ENCODE measurements around the gene MAGI1. TPM values are rescaled to one million over a fixed set of nuclear protein-coding genes. Genes with fewer than 3 reads are reported as not detected.
"Not testable (repeated sequence)": the region's sequence is repeated elsewhere in the genome, so short reads cannot be mapped to it uniquely, and the experiment has no call there.

Gene MAGI1
- total RNA-seq, 4 donors from 2014 or later: 42.4 to 71.6 (median 50.2) TPM

GRCh38 chr3:65864357-65864904 lies 174.3 kb downstream of the MAGI1 start:
- intact Hi-C loops (cut with DNase I; ENCODE audit: low total_unique reads): no loop called here
- WGBS, 2 donors: 76 to 77% methylated on average over 6 of the region's 6 CpGs
- TF ChIP-seq POLR2A (IDR thresholded peaks at IDR 0.05) (no peak), CTCF (IDR thresholded peaks at IDR 0.05) (no peak)
- no peak overlapping the region for H3K4me3 ChIP-seq (ENCODE audit: low read depth, poor library complexity, severe bottlenecking)
- no peak for DNase-seq (ENCODE audit: low spot score in 2 of 2)

GRCh38 chr3:65861718-65862117 lies 177.0 kb downstream of the MAGI1 start:
- no peak for DNase-seq (ENCODE audit: low spot score in 2 of 2)
- no peak for TF ChIP-seq CTCF (IDR thresholded peaks at IDR 0.05)
- TF ChIP-seq POLR2A (IDR thresholded peaks at IDR 0.05): no peak
- no peak overlapping the region for H3K4me3 ChIP-seq (ENCODE audit: low read depth, poor library complexity, severe bottlenecking)
- intact Hi-C loops (cut with DNase I; ENCODE audit: low total_unique reads): no loop called here
- WGBS, 2 donors: 45 to 70% methylated on average over 5 of the region's 5 CpGs

GRCh38 chr3:65859612-65860011 lies 179.1 kb downstream of the MAGI1 start:
- intact Hi-C loops (cut with DNase I; ENCODE audit: low total_unique reads); H3K4me3 ChIP-seq (ENCODE audit: low read depth, poor library complexity, severe bottlenecking); DNase-seq (ENCODE audit: low spot score in 2 of 2): not testable (repeated sequence)
- 95 to 96% methylated on average over 7 of the region's 7 CpGs for WGBS, 2 donors

GRCh38 chr3:65858749-65859148 lies 180.0 kb downstream of the MAGI1 start:
- no peak for DNase-seq (ENCODE audit: low spot score in 2 of 2)
- TF ChIP-seq CTCF (IDR thresholded peaks at IDR 0.05) (no peak), POLR2A (IDR thresholded peaks at IDR 0.05) (no peak)
- intact Hi-C loops (cut with DNase I; ENCODE audit: low total_unique reads): no loop called here
- H3K4me3 ChIP-seq (ENCODE audit: low read depth, poor library complexity, severe bottlenecking): no peak overlapping the region
- WGBS, 2 donors: 94 to 96% methylated on average over 6 of the region's 6 CpGs

- intact Hi-C loops (cut with DNase I; ENCODE audit: low total_unique reads): no loop called here
- H3K4me3 ChIP-seq (ENCODE audit: low read depth, poor library complexity, severe bottlenecking): no peak overlapping the region
- TF ChIP-seq CTCF (IDR thresholded peaks at IDR 0.05) (no peak), POLR2A (IDR thresholded peaks at IDR 0.05) (no peak)
- DNase-seq (ENCODE audit: low spot score in 2 of 2): no peak
- 71 to 79% methylated on average over 3 of the region's 3 CpGs for WGBS, 2 donors
These were observed 181.4 kb downstream of the MAGI1 start for GRCh38 chr3:65857327-65857726.

- DNase-seq (ENCODE audit: low spot score in 2 of 2): no peak
- H3K4me3 ChIP-seq (ENCODE audit: low read depth, poor library complexity, severe bottlenecking): no peak overlapping the region
- 90 to 91% methylated on average over 2 of the region's 2 CpGs for WGBS, 2 donors
- TF ChIP-seq CTCF (IDR thresholded peaks at IDR 0.05): no peak
- no peak for TF ChIP-seq POLR2A (IDR thresholded peaks at IDR 0.05)
- intact Hi-C loops (cut with DNase I; ENCODE audit: low total_unique reads): no loop called here
These were observed 181.8 kb downstream of the MAGI1 start for GRCh38 chr3:65856907-65857306.

Measured in lower leg skin (tissue), 4 donors.